ENCODE results near the gene KIAA1614. TPM values are rescaled to one million over a fixed set of nuclear protein-coding genes. Genes with fewer than 3 reads are reported as not detected.

The KIAA1614 gene
- total and polyA plus RNA-seq, 10 of the 15 experiments (the other 5 are each of a cell fraction or from before 2014, with no cell fraction given), result 0.03 to 1.0 (median 0.26) TPM; not detected in 1

- 97% methylated on average over 4 of the region's 4 CpGs for WGBS (ENCODE audit: insufficient coverage, insufficient replicate concordance, low lambda C conversion rate, missing lambda C conversion rate)
- no peaks in the 10 kb centered on the region for H4K20me1 ChIP-seq (ENCODE audit: control insufficient read depth, insufficient read depth)
- FAIRE-seq, result no peak
- SMC1A ChIA-PET (ENCODE audit: uncharacterized antibody, unreplicated experiment), result no interaction called here
- no peak overlapping the region for H2AFZ ChIP-seq (ENCODE audit: control insufficient read depth, low read depth, low read length)
- no peak for ATAC-seq
- no peaks in the 10 kb centered on the region for H3K27me3 ChIP-seq (replicated peaks in 1 of 2; ENCODE audit: control insufficient read depth in 2 of 2, insufficient read depth in 2 of 2, low read length in 1 of 2)
- RAD21 ChIA-PET (ENCODE audit: unreplicated experiment), result interaction anchor here (1.0 kb wide), 1 partner anchor 68 kb away, joined by 3 read pairs; no protein-coding TSS in a partner anchor
- POLR2A ChIA-PET, result no interaction called here
- no peaks in the 10 kb centered on the region for H3K79me2 ChIP-seq (ENCODE audit: control insufficient read depth, insufficient read depth, low read length)
- peaks cover 6% of the 10 kb centered on the region for H3K4me1 ChIP-seq (ENCODE audit: control insufficient read depth, insufficient read depth, low read length)
- H3K4me3 ChIP-seq, result no peak overlapping the region
- peaks cover 2% of the 10 kb centered on the region in 2 experiments; a peak in 3 of 4 replicates for H3K36me3 ChIP-seq (ENCODE audit: control insufficient read depth in 2 of 2, insufficient read depth in 2 of 2, low read length in 1 of 2)
- intact Hi-C loops (cut with micrococcal nuclease; ENCODE audit: unreplicated experiment) (no loop called here), in situ Hi-C loops (cut with MboI) (no loop called here)
- CTCF ChIA-PET, result interaction anchor here (0.5 to 1.5 kb wide), 3 partner anchors 17 to 772 kb away, joined by 3 read pairs; no protein-coding TSS in a partner anchor
- no peak for DNase-seq (ENCODE audit: low read depth, low spot score)
- no peak overlapping the region for H3K4me2 ChIP-seq (ENCODE audit: control insufficient read depth, insufficient read depth)
- peaks cover 8% of the 10 kb centered on the region; the same call in 2 of the 3 replicates for H3K9me3 ChIP-seq (replicated peaks; ENCODE audit: control insufficient read depth, insufficient read depth, low read length)
- no TSS peak for BruUV-seq (replicated peaks)
- H3K9ac ChIP-seq (ENCODE audit: control insufficient read depth, insufficient read depth, low read length), result no peak overlapping the region
- H3K27ac ChIP-seq (ENCODE audit: control insufficient read depth, insufficient read depth), result no peak overlapping the region
- TF ChIP-seq NR2C1 (IDR thresholded peaks at IDR 0.05) (no peak), BCL11A (IDR thresholded peaks at IDR 0.05; ENCODE audit: low read depth, low read length) (no peak), HDAC2 (IDR thresholded peaks at IDR 0.05) (no peak), ATF2 (IDR thresholded peaks at IDR 0.05; ENCODE audit: low read length) (no peak), KLF5 (IDR thresholded peaks at IDR 0.05; ENCODE audit: partially characterized antibody) (no peak), CTCF (IDR thresholded peaks at IDR 0.05 in 2 of 3, conservative IDR thresholded peaks at IDR 0.05 in 1 of 3; ENCODE audit: control insufficient read depth in 2 of 3, extremely low read depth in 1 of 3, insufficient read depth in 1 of 3, low read depth in 3 of 3, low read length in 3 of 3) (no peak), SUPT20H (IDR thresholded peaks at IDR 0.05; ENCODE audit: borderline replicate concordance, control insufficient read depth, low read depth, low read length) (no peak), E4F1 (IDR thresholded peaks at IDR 0.05; ENCODE audit: borderline replicate concordance, partially characterized antibody) (no peak), LARP7 (IDR thresholded peaks at IDR 0.05) (no peak), NR2F1 (conservative IDR thresholded peaks at IDR 0.05) (no peak), MLLT1 (IDR thresholded peaks at IDR 0.05) (no peak), TARDBP (IDR thresholded peaks at IDR 0.05; ENCODE audit: borderline replicate concordance) (no peak), MTA2 (IDR thresholded peaks at IDR 0.05; ENCODE audit: low read depth) (no peak), BACH1 (IDR thresholded peaks at IDR 0.05; ENCODE audit: borderline replicate concordance) (no peak), CREB1 (IDR thresholded peaks at IDR 0.05; ENCODE audit: low read depth) (no peak), ATF3 (IDR thresholded peaks at IDR 0.05; ENCODE audit: borderline replicate concordance, extremely low read depth, low read depth, low read length) (no peak), STAT1 (conservative IDR thresholded peaks at IDR 0.05) (no peak)
These were observed 36.9 kb downstream of the KIAA1614 start for GRCh38 chr1:180949616-180950000.

Data from GM12878 (cell line).